Measurements from ENCODE around the gene IFT172.

IFT172 gene

GRCh38 chr2:27446057-27446456 lies 43.5 kb downstream of the IFT172 start:
- Histone ChIP-seq H3K9me2 (replicated peaks; ENCODE audit: low read depth, low read length) (no peaks in the 10 kb centered on the region), H3K9me3 (ENCODE audit: insufficient read depth, low read depth, low read length) (no peaks in the 10 kb centered on the region), H3K4me1 (ENCODE audit: insufficient read depth, low read length, poor library complexity, severe bottlenecking) (no peaks in the 10 kb centered on the region), H3K79me2 (ENCODE audit: insufficient read depth, low read length) (no peaks in the 10 kb centered on the region), H3K27me3 (ENCODE audit: insufficient read depth, low read length, poor library complexity, severe bottlenecking) (no peaks in the 10 kb centered on the region), H4K20me1 (ENCODE audit: insufficient read depth, low read length, poor library complexity, severe bottlenecking) (no peaks in the 10 kb centered on the region), H3K4me3 (ENCODE audit: low read length, poor library complexity, severe bottlenecking) (no peak overlapping the region), H3K9ac (ENCODE audit: low read depth, low read length, poor library complexity, severe bottlenecking) (no peak overlapping the region), H2AFZ (ENCODE audit: low read length) (no peak overlapping the region), H3K36me3 (ENCODE audit: insufficient read depth, low read length) (peaks cover 10% of the 10 kb centered on the region; the same call in 1 of the 2 replicates), H3K4me2 (ENCODE audit: low read depth, low read length, poor library complexity, severe bottlenecking) (no peak overlapping the region), H3F3A (ENCODE audit: low read depth) (no peaks in the 10 kb centered on the region)
- TF ChIP-seq EZH2phosphoT487 (IDR thresholded peaks at IDR 0.05; ENCODE audit: borderline replicate concordance) (no peak), CTCF (conservative IDR thresholded peaks at IDR 0.05; ENCODE audit: low read length) (no peak)

GRCh38 chr2:27445615-27446014 lies 43.9 kb downstream of the IFT172 start:
- no peaks in the 10 kb centered on the region for H3K9me3 ChIP-seq (ENCODE audit: insufficient read depth, low read depth, low read length)
- no peak overlapping the region for H3K4me3 ChIP-seq (ENCODE audit: low read length, poor library complexity, severe bottlenecking)
- H3F3A ChIP-seq (ENCODE audit: low read depth), result no peaks in the 10 kb centered on the region
- no peak overlapping the region for H2AFZ ChIP-seq (ENCODE audit: low read length)
- no peaks in the 10 kb centered on the region for H3K4me1 ChIP-seq (ENCODE audit: insufficient read depth, low read length, poor library complexity, severe bottlenecking)
- H3K27me3 ChIP-seq (ENCODE audit: insufficient read depth, low read length, poor library complexity, severe bottlenecking), result no peaks in the 10 kb centered on the region
- no peaks in the 10 kb centered on the region for H3K9me2 ChIP-seq (replicated peaks; ENCODE audit: low read depth, low read length)
- TF ChIP-seq EZH2phosphoT487 (IDR thresholded peaks at IDR 0.05; ENCODE audit: borderline replicate concordance), result no peak
- no peak for TF ChIP-seq CTCF (conservative IDR thresholded peaks at IDR 0.05; ENCODE audit: low read length)
- H4K20me1 ChIP-seq (ENCODE audit: insufficient read depth, low read length, poor library complexity, severe bottlenecking), result no peaks in the 10 kb centered on the region
- peaks cover 14% of the 10 kb centered on the region; the same call in 1 of the 2 replicates for H3K36me3 ChIP-seq (ENCODE audit: insufficient read depth, low read length)
- no peaks in the 10 kb centered on the region for H3K79me2 ChIP-seq (ENCODE audit: insufficient read depth, low read length)
- no peak overlapping the region for H3K4me2 ChIP-seq (ENCODE audit: low read depth, low read length, poor library complexity, severe bottlenecking)
- H3K9ac ChIP-seq (ENCODE audit: low read depth, low read length, poor library complexity, severe bottlenecking), result no peak overlapping the region

GRCh38 chr2:27445155-27445554 lies 44.4 kb downstream of the IFT172 start:
- no peak overlapping the region for H2AFZ ChIP-seq (ENCODE audit: low read length)
- no peaks in the 10 kb centered on the region for H4K20me1 ChIP-seq (ENCODE audit: insufficient read depth, low read length, poor library complexity, severe bottlenecking)
- TF ChIP-seq CTCF (conservative IDR thresholded peaks at IDR 0.05; ENCODE audit: low read length), result no peak
- TF ChIP-seq EZH2phosphoT487 (IDR thresholded peaks at IDR 0.05; ENCODE audit: borderline replicate concordance), result no peak
- H3K4me2 ChIP-seq (ENCODE audit: low read depth, low read length, poor library complexity, severe bottlenecking), result no peak overlapping the region
- H3K4me3 ChIP-seq (ENCODE audit: low read length, poor library complexity, severe bottlenecking), result no peak overlapping the region
- no peak overlapping the region for H3K9ac ChIP-seq (ENCODE audit: low read depth, low read length, poor library complexity, severe bottlenecking)
- H3F3A ChIP-seq (ENCODE audit: low read depth), result no peaks in the 10 kb centered on the region
- no peaks in the 10 kb centered on the region for H3K79me2 ChIP-seq (ENCODE audit: insufficient read depth, low read length)
- H3K4me1 ChIP-seq (ENCODE audit: insufficient read depth, low read length, poor library complexity, severe bottlenecking), result no peaks in the 10 kb centered on the region
- no peaks in the 10 kb centered on the region for H3K9me2 ChIP-seq (replicated peaks; ENCODE audit: low read depth, low read length)
- H3K9me3 ChIP-seq (ENCODE audit: insufficient read depth, low read depth, low read length), result no peaks in the 10 kb centered on the region
- no peaks in the 10 kb centered on the region for H3K27me3 ChIP-seq (ENCODE audit: insufficient read depth, low read length, poor library complexity, severe bottlenecking)
- peaks cover 19% of the 10 kb centered on the region; the same call in 1 of the 2 replicates for H3K36me3 ChIP-seq (ENCODE audit: insufficient read depth, low read length)

Data from Loucy (cell line).